Measurements from ENCODE around the gene GNAO1. TPM values are rescaled to one million over a fixed set of nuclear protein-coding genes. Genes with fewer than 3 reads are reported as not detected.

Gene GNAO1
- total and polyA plus RNA-seq, 2 of the 13 experiments (the other 11 are each of a cell fraction or from before 2014, with no cell fraction given) = not detected

GRCh38 chr16:56228476-56228875 lies 37.2 kb downstream of the GNAO1 start:
- ChIA-PET POLR2A (no interaction called here), CTCF (ENCODE audit: low intra/inter-chr PET ratio, low total read pairs) (no interaction called here)
- H2AFZ ChIP-seq (ENCODE audit: low read length) = no peak overlapping the region
- 7% methylated on average over 4 of the region's 4 CpGs for WGBS (ENCODE audit: low lambda C conversion rate)
- in situ Hi-C loops (cut with HindIII; ENCODE audit: extremely low pct_ligation_motif_present, low pct_unique_long_range_greater_than_20kb) = no loop called here
- intact Hi-C loops (cut with micrococcal nuclease; ENCODE audit: unreplicated experiment) = no loop called here
- no peaks in the 10 kb centered on the region for H4K20me1 ChIP-seq (ENCODE audit: insufficient read depth, low read length)
- H3K27ac ChIP-seq (ENCODE audit: extremely low read length, insufficient read depth, low read length) = no peak overlapping the region
- no peak overlapping the region for H3K9ac ChIP-seq (ENCODE audit: insufficient read depth, low read depth, low read length)
- ATAC-seq (no peak), FAIRE-seq (no peak), DNase-seq (ENCODE audit: low spot score) (no peak)
- no peak overlapping the region for H3K4me3 ChIP-seq (replicated peaks in 1 of 3; ENCODE audit: insufficient read depth in 1 of 3, low read depth in 2 of 3, low read length in 3 of 3)
- no TSS peak for BruUV-seq (replicated peaks)
- no peak overlapping the region for H3K4me2 ChIP-seq (ENCODE audit: low read depth, low read length)
- no peaks in the 10 kb centered on the region for H3K9me3 ChIP-seq (ENCODE audit: low read length)
- H3K27me3 ChIP-seq (ENCODE audit: control insufficient read depth in 1 of 2, insufficient read depth in 2 of 2, low read length in 2 of 2) = peaks cover 0 to 3% of the 10 kb centered on the region in 2 experiments; a peak in 1 of 5 replicates
- no peaks in the 10 kb centered on the region for H3K36me3 ChIP-seq (replicated peaks in 1 of 2; ENCODE audit: control insufficient read depth in 1 of 2, insufficient read depth in 2 of 2, low read length in 2 of 2)
- H3K79me2 ChIP-seq (ENCODE audit: insufficient read depth, low read length) = no peaks in the 10 kb centered on the region
- H3K4me1 ChIP-seq (ENCODE audit: insufficient read depth, low read length) = no peaks in the 10 kb centered on the region
- TF ChIP-seq MATR3 (CRISPR knock-in tag; IDR thresholded peaks at IDR 0.05) (no peak), SP2 (CRISPR knock-in tag; IDR thresholded peaks at IDR 0.05) (no peak), ZNF30 (CRISPR knock-in tag; IDR thresholded peaks at IDR 0.05) (no peak), ZNF260 (CRISPR knock-in tag; IDR thresholded peaks at IDR 0.05; ENCODE audit: borderline replicate concordance, low read depth) (no peak), CENPT (CRISPR knock-in tag; IDR thresholded peaks at IDR 0.05; ENCODE audit: low read depth) (no peak), PCBP1 (IDR thresholded peaks at IDR 0.05; ENCODE audit: borderline replicate concordance, low read depth, low read length) (no peak), MBD4 (IDR thresholded peaks at IDR 0.05; ENCODE audit: borderline replicate concordance, low read length) (no peak), HMGA1 (CRISPR knock-in tag; conservative IDR thresholded peaks at IDR 0.05) (no peak), ISX (CRISPR knock-in tag; conservative IDR thresholded peaks at IDR 0.05) (no peak), RFX3 (CRISPR knock-in tag; IDR thresholded peaks at IDR 0.05) (no peak), ADNP (CRISPR knock-in tag; IDR thresholded peaks at IDR 0.05) (no peak), ZEB1 (IDR thresholded peaks at IDR 0.05; ENCODE audit: insufficient replicate concordance, low read depth) (no peak), NR2C2 (CRISPR knock-in tag; IDR thresholded peaks at IDR 0.05; ENCODE audit: borderline replicate concordance) (no peak), ZNF710 (CRISPR knock-in tag; IDR thresholded peaks at IDR 0.05; ENCODE audit: borderline replicate concordance) (no peak), FOXA1 (IDR thresholded peaks at IDR 0.05) (no peak), FOXA1 (CRISPR knock-in tag; IDR thresholded peaks at IDR 0.05) (no peak), ZNF3 (CRISPR knock-in tag; IDR thresholded peaks at IDR 0.05) (no peak), ZFYVE20 (CRISPR knock-in tag; IDR thresholded peaks at IDR 0.05; ENCODE audit: borderline replicate concordance, low read depth) (no peak)

Measured in HepG2 (cell line).